K562 (cell line): Measurements from ENCODE around the gene DPEP3. TPM values are rescaled to one million over a fixed set of nuclear protein-coding genes. Genes with fewer than 3 reads are reported as not detected.

ENCODE experiments used
- ARID1B ChIP-seq: fragments of 450-650 bp; IDR thresholded peaks from 2 replicates; pipeline ENCODE4 v1.6.1; 2016; ENCODE audit warnings: antibody characterized with exemption, mild to moderate bottlenecking, inconsistent platforms
- ATF4 ChIP-seq: fragments of 450-650 bp; formaldehyde crosslinking; IDR thresholded peaks from 2 replicates; pipeline ENCODE4 v1.4.0; 2022; ENCODE audit warnings: mild to moderate bottlenecking, moderate library complexity
- CBFB ChIP-seq: sonication (generic); formaldehyde crosslinking; IDR thresholded peaks from 2 replicates; pipeline ENCODE4 v1.4.0; 2020; ENCODE audit warnings: mild to moderate bottlenecking, missing genetic modification reagents
- CBX2 ChIP-seq: fragments of 200-600 bp; sonication (generic); IDR thresholded peaks from one replicate; pipeline ENCODE4 v1.6.1; 2012; ENCODE audit warnings: mild to moderate bottlenecking, low read length, inconsistent platforms; ENCODE audit not compliant: insufficient read depth, poor library complexity, severe bottlenecking
- EGR1 ChIP-seq: fragments of 450-650 bp; conservative IDR thresholded peaks from 2 replicates; pipeline ENCODE4 v1.6.1; 2017; ENCODE audit warnings: mild to moderate bottlenecking
- FOXJ3 ChIP-seq: sonication (generic); formaldehyde crosslinking; IDR thresholded peaks from 2 replicates; pipeline ENCODE4 v1.4.0; 2020; ENCODE audit warnings: mild to moderate bottlenecking, missing genetic modification reagents
- FOXO4 ChIP-seq: fragments of 450-650 bp; formaldehyde crosslinking; IDR thresholded peaks from 2 replicates; pipeline ENCODE4 v1.4.0; 2020; ENCODE audit warnings: mild to moderate bottlenecking, moderate library complexity
- GTF2F1 ChIP-seq: IDR thresholded peaks from 2 replicates; pipeline ENCODE4 v1.6.1; 2011; ENCODE audit warnings: low read depth, low read length, improper control_type of control experiment
- NFATC3 ChIP-seq: fragments of 450-650 bp; IDR thresholded peaks from 2 replicates; pipeline ENCODE4 v1.6.1; 2017; ENCODE audit warnings: mild to moderate bottlenecking
- PATZ1 ChIP-seq: fragments of 250-450 bp; sonication (Bioruptor Pico); IDR thresholded peaks from 2 replicates; pipeline ENCODE4 v1.5.0; 2020; ENCODE audit warnings: mild to moderate bottlenecking, borderline replicate concordance
- POLR3A ChIP-seq: IDR thresholded peaks from 2 replicates; pipeline ENCODE4 v1.6.1; 2011; ENCODE audit warnings: borderline replicate concordance, mild to moderate bottlenecking, moderate library complexity; ENCODE audit not compliant: insufficient read length, insufficient read depth; ENCODE audit errors: extremely low read depth
- RBM14 ChIP-seq: fragments of 200-400 bp; formaldehyde crosslinking; IDR thresholded peaks from 2 replicates; pipeline ENCODE4 v1.6.1; 2018; ENCODE audit warnings: low read depth, mild to moderate bottlenecking, low read length, moderate library complexity, borderline replicate concordance; ENCODE audit not compliant: insufficient read depth
- SLC30A9 ChIP-seq: fragments of 250-450 bp; sonication (Bioruptor Pico); IDR thresholded peaks from 2 replicates; pipeline ENCODE4 v1.8.0; 2022; ENCODE audit warnings: mild to moderate bottlenecking, moderate library complexity
- SMARCE1 ChIP-seq: fragments of 450-650 bp; IDR thresholded peaks from 2 replicates; pipeline ENCODE4 v1.7.1; 2016; ENCODE audit warnings: mild to moderate bottlenecking
- SNAPC5 ChIP-seq: fragments of 250-450 bp; sonication (Bioruptor Pico); IDR thresholded peaks from 2 replicates; pipeline ENCODE4 v1.8.0; 2021; ENCODE audit warnings: moderate library complexity, mild to moderate bottlenecking, inconsistent platforms
- TARDBP ChIP-seq: fragments of 450-650 bp; IDR thresholded peaks from 2 replicates; pipeline ENCODE4 v1.6.1; 2016
- THRAP3 ChIP-seq: fragments of 450-650 bp; IDR thresholded peaks from 2 replicates; pipeline ENCODE4 v1.6.1; 2016; ENCODE audit warnings: mild to moderate bottlenecking, inconsistent platforms, borderline replicate concordance
- TRIM24 ChIP-seq, 2 experiments: fragments of 450-650 bp; IDR thresholded peaks; 2 replicates each; pipeline ENCODE4 v1.6.1; 2016
- ZBTB7A ChIP-seq: IDR thresholded peaks from 2 replicates; pipeline ENCODE4 v1.6.1; 2011; ENCODE audit warnings: low read depth, mild to moderate bottlenecking, low read length, moderate library complexity, borderline replicate concordance; ENCODE audit not compliant: control insufficient read depth
- ZNF134 ChIP-seq: fragments of 250-450 bp; sonication (Bioruptor Pico); conservative IDR thresholded peaks from 2 replicates; pipeline ENCODE4 v1.4.0; 2020
- ZNF384 ChIP-seq: IDR thresholded peaks from 2 replicates; pipeline ENCODE4 v1.6.1; 2012; ENCODE audit warnings: low read depth, low read length, improper control_type of control experiment
- polyA plus RNA-seq, 8 experiments: library from polyadenylated mRNA; depleted of rRNA in 4 of 8; stranded (reverse) in 5 of 8; unstranded in 3 of 8; fragments of >200 nt; fragmentation: Nextera tagmentation in 2 of 8; fragmentation: Illumina TruSeq in 1 of 8; extraction: Ambion mirVana in 2 of 8; extraction: Trizol in 1 of 8; gene quantifications; 2 replicates each; pipeline versions ENCODE4 v1.2.1 to v1.2.3, GENCODE V29; 2011 to 2014; ENCODE audit warnings: inconsistent platforms in 1 of 8, missing spikeins in 1 of 8
- total RNA-seq, 7 experiments: library from RNA; depleted of rRNA in 6 of 7; stranded (reverse); fragments of >200 nt in 6 of 7; fragmentation: Illumina TruSeq in 2 of 7; extraction: Trizol in 2 of 7; gene quantifications; 2 replicates each; pipeline versions ENCODE4 v1.2.1 to v1.2.3, GENCODE V29; 2011 to 2021; ENCODE audit warnings: low replicate concordance in 1 of 7

The DPEP3 gene
- total and polyA plus RNA-seq, 9 of the 15 experiments (the other 6 are each of a cell fraction or from before 2014, with no cell fraction given): not detected

GRCh38 chr16:67993207-67994039 lies 13.1 kb upstream of the DPEP3 start (continued):
- no peak for TF ChIP-seq POLR3A
- 0 out of 2 replicates have a peak, but pooled peaks have one; percentile 52 for TF ChIP-seq FOXO4
- TF ChIP-seq NFATC3: no peak
- TF ChIP-seq ZNF134 (CRISPR knock-in tag): 0 out of 2 replicates have a peak, but pooled peaks have one; percentile 29
- no peak for TF ChIP-seq ATF4
- peak; percentile 94 for TF ChIP-seq TARDBP
- TF ChIP-seq GTF2F1: no peak
- no peak for TF ChIP-seq SMARCE1
- no peak for TF ChIP-seq ZNF384
- TF ChIP-seq SNAPC5 (CRISPR knock-in tag): no peak
- TF ChIP-seq SLC30A9 (CRISPR knock-in tag): no peak
- peak; percentile 89 for TF ChIP-seq EGR1
- TF ChIP-seq ARID1B: peak; percentile 60; the same call in 1 of the 2 replicates
- TF ChIP-seq PATZ1 (CRISPR knock-in tag): no peak
- TF ChIP-seq RBM14: no peak
- peak; percentile 63 for TF ChIP-seq ZBTB7A
- TF ChIP-seq THRAP3: no peak
- no peak for TF ChIP-seq CBX2
- TF ChIP-seq TRIM24 (IDR thresholded peaks at IDR 0.05): peak in 1 of 2 experiments; percentile 62; a peak in 2 of 4 replicates
- no peak for TF ChIP-seq FOXJ3 (CRISPR knock-in tag)
- TF ChIP-seq CBFB: no peak
